GM12878 (cell line): ENCODE results near the gene MAB21L3. TPM values are rescaled to one million over a fixed set of nuclear protein-coding genes. Genes with fewer than 3 reads are reported as not detected.

ENCODE experiments used
- ATAC-seq: fragments of 200-7000 bp; cut with Tn5 transposase; 3 replicates; pipeline ENCODE4 v1.9.1; 2020; ENCODE audit warnings: mild to moderate bottlenecking, moderate library complexity
- BruUV-seq: library from RNA; stranded (reverse); fragments of 400-500 nt; replicated peaks from 2 replicates; lab custom pipeline; 2021; lab: Mats Ljungman, UMichigan
- CTCF ChIA-PET: fragments of 300-600 bp; sonication (Branson Sonifier 250); formaldehyde crosslinking; extraction: SDS; loops from one replicate; lab custom pipeline; 2021; ENCODE audit warnings: inconsistent platforms; lab: Yijun Ruan, JAX
- POLR2A ChIA-PET: fragments of 350-600 bp; formaldehyde crosslinking; extraction: SDS; loops from one replicate; lab custom pipeline; 2021; ENCODE audit warnings: inconsistent platforms; lab: Charles Lee
- RAD21 ChIA-PET: fragments of 300-600 bp; sonication (Branson Sonifier 250); formaldehyde crosslinking; loops from one replicate; lab custom pipeline; 2023; ENCODE audit warnings: antibody characterized with exemption; ENCODE audit not compliant: unreplicated experiment; lab: Charles Lee
- SMC1A ChIA-PET: fragments of 300-600 bp; sonication (Branson Sonifier 250); formaldehyde crosslinking; loops from one replicate; lab custom pipeline; 2023; ENCODE audit not compliant: unreplicated experiment, uncharacterized antibody; lab: Charles Lee
- DNase-seq: peaks from one replicate; pipeline ENCODE4 v3.0.0-alpha.2; 2011; ENCODE audit warnings: low read depth, low spot score
- FAIRE-seq: peaks from 3 replicates; lab custom pipeline; 2011; peaks lifted over from hg19 to GRCh38; lab: Jason Lieb, UNC
- H2AFZ ChIP-seq: 2 replicates; pipeline ENCODE4 v1.6.0; 2011; ENCODE audit warnings: low read depth, low read length, control low read depth; ENCODE audit not compliant: control insufficient read depth
- H3K27ac ChIP-seq: 2 replicates; pipeline ENCODE4 v1.5.1; 2011; ENCODE audit warnings: control low read depth; ENCODE audit not compliant: control insufficient read depth, insufficient read depth
- H3K27me3 ChIP-seq, 2 experiments: replicated peaks in 1 of 2; 2 replicates each; pipeline versions ENCODE4 v1.6.0 to v1.6.1; 2011; ENCODE audit warnings: low read length in 1 of 2; ENCODE audit not compliant: control insufficient read depth in 2 of 2, insufficient read depth in 2 of 2
- H3K36me3 ChIP-seq, 2 experiments: 2 replicates each; pipeline ENCODE4 v1.5.1; 2011; ENCODE audit warnings: low read length in 1 of 2; ENCODE audit not compliant: control insufficient read depth in 2 of 2, insufficient read depth in 2 of 2
- H3K4me1 ChIP-seq: 2 replicates; pipeline ENCODE4 v1.6.1; 2011; ENCODE audit warnings: mild to moderate bottlenecking, low read length, moderate library complexity, mixed read lengths; ENCODE audit not compliant: control insufficient read depth, insufficient read depth
- H3K4me2 ChIP-seq: 2 replicates; pipeline ENCODE4 v1.6.0; 2011; ENCODE audit warnings: control low read depth; ENCODE audit not compliant: control insufficient read depth, insufficient read depth
- H3K4me3 ChIP-seq: fragments of 200-600 bp; sonication (generic); 2 replicates; pipeline ENCODE4 v1.5.1; 2016
- H3K79me2 ChIP-seq: 2 replicates; pipeline ENCODE4 v1.6.0; 2011; ENCODE audit warnings: low read length; ENCODE audit not compliant: control insufficient read depth, insufficient read depth
- H3K9ac ChIP-seq: 2 replicates; pipeline ENCODE4 v1.8.0; 2011; ENCODE audit warnings: low read length, control low read depth, mixed read lengths; ENCODE audit not compliant: control insufficient read depth, insufficient read depth
- H3K9me3 ChIP-seq: replicated peaks from 3 replicates; pipeline ENCODE4 v1.5.1; 2011; ENCODE audit warnings: mild to moderate bottlenecking, low read length; ENCODE audit not compliant: control insufficient read depth, insufficient read depth
- H4K20me1 ChIP-seq: 2 replicates; pipeline ENCODE4 v1.6.0; 2011; ENCODE audit not compliant: control insufficient read depth, insufficient read depth
- ATF7 ChIP-seq: fragments of 450-650 bp; IDR thresholded peaks from 2 replicates; pipeline ENCODE4 v1.6.1; 2016; ENCODE audit warnings: low read depth, mild to moderate bottlenecking
- BCL11A ChIP-seq: IDR thresholded peaks from 2 replicates; pipeline ENCODE4 v1.6.1; 2011; ENCODE audit warnings: low read depth, low read length
- CHD1 ChIP-seq: IDR thresholded peaks from 2 replicates; pipeline ENCODE4 v1.6.1; 2012; ENCODE audit warnings: low read depth, low read length, improper control_type of control experiment
- DPF2 ChIP-seq: fragments of 450-650 bp; IDR thresholded peaks from 2 replicates; pipeline ENCODE4 v1.6.1; 2017; ENCODE audit warnings: mild to moderate bottlenecking
- EZH2 ChIP-seq: IDR thresholded peaks from 2 replicates; pipeline ENCODE4 v1.6.1; 2012; ENCODE audit warnings: low read depth, mild to moderate bottlenecking, control low read depth, inconsistent platforms, low read length, borderline replicate concordance; ENCODE audit not compliant: control insufficient read depth
- GATAD2B ChIP-seq: fragments of 450-650 bp; conservative IDR thresholded peaks from 2 replicates; pipeline ENCODE4 v1.6.1; 2017; ENCODE audit warnings: low read depth, mild to moderate bottlenecking, moderate library complexity
- HDAC2 ChIP-seq: fragments of 200-600 bp; sonication (generic); IDR thresholded peaks from 2 replicates; pipeline ENCODE4 v1.6.1; 2017
- HDGF ChIP-seq: fragments of 450-650 bp; IDR thresholded peaks from 2 replicates; pipeline ENCODE4 v1.6.1; 2016; ENCODE audit warnings: antibody characterized with exemption
- IKZF1 ChIP-seq: fragments of 450-650 bp; conservative IDR thresholded peaks from 2 replicates; pipeline ENCODE4 v1.6.1; 2017; ENCODE audit warnings: antibody characterized with exemption, mild to moderate bottlenecking
- IRF4 ChIP-seq: IDR thresholded peaks from 2 replicates; pipeline ENCODE4 v1.6.1; 2011; ENCODE audit warnings: low read depth, low read length
- MTA2 ChIP-seq: fragments of 450-650 bp; IDR thresholded peaks from 2 replicates; pipeline ENCODE4 v1.6.1; 2016; ENCODE audit warnings: low read depth, mild to moderate bottlenecking, moderate library complexity
- MYB ChIP-seq: fragments of 150-350 bp; IDR thresholded peaks from 2 replicates; pipeline ENCODE4 v1.6.1; 2014; ENCODE audit warnings: mild to moderate bottlenecking, low read depth, low read length, borderline replicate concordance
- NFIC ChIP-seq: IDR thresholded peaks from 2 replicates; pipeline ENCODE4 v1.6.1; 2012; ENCODE audit warnings: low read depth, mild to moderate bottlenecking, inconsistent platforms, low read length, moderate library complexity
- NRF1 ChIP-seq: conservative IDR thresholded peaks from 2 replicates; pipeline ENCODE4 v1.6.1; 2011; ENCODE audit warnings: mild to moderate bottlenecking, low read depth, low read length, improper control_type of control experiment
- PAX8 ChIP-seq: fragments of 450-650 bp; IDR thresholded peaks from 2 replicates; pipeline ENCODE4 v1.6.1; 2017; ENCODE audit warnings: mild to moderate bottlenecking, moderate library complexity
- POLR2AphosphoS5 ChIP-seq: IDR thresholded peaks from 2 replicates; pipeline ENCODE4 v1.6.1; 2011; ENCODE audit warnings: mild to moderate bottlenecking, low read length, inconsistent platforms
- RAD51 ChIP-seq: fragments of 450-650 bp; IDR thresholded peaks from 2 replicates; pipeline ENCODE4 v1.6.1; 2016; ENCODE audit warnings: moderate library complexity, mild to moderate bottlenecking, inconsistent platforms
- RUNX3 ChIP-seq: IDR thresholded peaks from 2 replicates; pipeline ENCODE4 v1.6.1; 2012; ENCODE audit warnings: low read length, inconsistent platforms
- SIX5 ChIP-seq: IDR thresholded peaks from 2 replicates; pipeline ENCODE4 v1.6.1; 2011; ENCODE audit warnings: mild to moderate bottlenecking, low read depth, low read length, moderate library complexity; ENCODE audit not compliant: severe bottlenecking
- SMARCA5 ChIP-seq: fragments of 450-650 bp; IDR thresholded peaks from 2 replicates; pipeline ENCODE4 v1.6.1; 2017; ENCODE audit warnings: mild to moderate bottlenecking
- TAF1 ChIP-seq: IDR thresholded peaks from 2 replicates; pipeline ENCODE4 v1.6.1; 2011; ENCODE audit warnings: mild to moderate bottlenecking, low read depth, low read length, borderline replicate concordance
- TCF7 ChIP-seq: IDR thresholded peaks from 2 replicates; pipeline ENCODE4 v1.6.1; 2014; ENCODE audit warnings: antibody characterized with exemption, borderline replicate concordance
- YBX1 ChIP-seq: fragments of 450-650 bp; IDR thresholded peaks from 2 replicates; pipeline ENCODE4 v1.6.1; 2016; ENCODE audit warnings: antibody characterized with exemption
- ZBED1 ChIP-seq: IDR thresholded peaks from 2 replicates; pipeline ENCODE4 v1.6.1; 2016; ENCODE audit warnings: borderline replicate concordance
- ZNF207 ChIP-seq: fragments of 450-650 bp; IDR thresholded peaks from 2 replicates; pipeline ENCODE4 v1.6.1; 2014; ENCODE audit warnings: antibody characterized with exemption, mild to moderate bottlenecking, borderline replicate concordance
- ZNF274 ChIP-seq: IDR thresholded peaks from one replicate; pipeline ENCODE4 v1.8.0; 2011; ENCODE audit not compliant: insufficient read length, insufficient read depth
- WGBS: methylation state at CpG from one replicate; pipeline ENCODE4 v1.1.6; 2016; ENCODE audit warnings: low lambda C conversion rate; ENCODE audit not compliant: insufficient replicate concordance, insufficient coverage; ENCODE audit errors: missing lambda C conversion rate; 5-methylcytosine and 5-hydroxymethylcytosine counted together
- in situ Hi-C: fragments of 300-500 bp; cut with MboI; formaldehyde crosslinking; loops from 9 replicates; pipeline ENCODE4 v1.14.3; 2018; ENCODE audit warnings: mixed read lengths
- intact Hi-C: fragments of 100-400 bp; cut with micrococcal nuclease; formaldehyde crosslinking; loops from one replicate; pipeline ENCODE4 v1.14.2; 2022; ENCODE audit not compliant: unreplicated experiment
- polyA plus RNA-seq, 11 experiments: library from polyadenylated mRNA; depleted of rRNA in 4 of 11; unstranded in 6 of 11; stranded (reverse) in 5 of 11; fragments of >200 nt; fragmentation: Nextera tagmentation in 4 of 11; fragmentation: Illumina TruSeq in 1 of 11; extraction: Ambion mirVana in 4 of 11; extraction: Trizol in 1 of 11; gene quantifications; 1 replicate in 1 of 11; 2 replicates in 10 of 11; pipeline versions ENCODE4 v1.2.1 to v1.2.3, GENCODE V29; 2011 to 2016; ENCODE audit warnings: inconsistent platforms in 2 of 11, missing spikeins in 2 of 11, low read depth in 1 of 11
- total RNA-seq, 4 experiments: library from RNA; depleted of rRNA in 3 of 4; stranded (reverse); fragments of >200 nt in 3 of 4; fragmentation: Illumina TruSeq in 1 of 4; extraction: Trizol in 1 of 4; gene quantifications; 2 replicates each; pipeline versions ENCODE4 v1.2.1 to v1.2.3, GENCODE V29; 2013 to 2021
- TF ChIP-seq, protein P1 (sequence below): IDR thresholded peaks from 2 replicates; pipeline ENCODE4 v1.6.1; 2011; ENCODE audit warnings: low read depth, low read length, improper control_type of control experiment, borderline replicate concordance
- TF ChIP-seq, protein P2 (sequence below): fragments of 450-650 bp; IDR thresholded peaks from 2 replicates; pipeline ENCODE4 v1.6.1; 2016; ENCODE audit warnings: mild to moderate bottlenecking

The MAB21L3 gene
- total and polyA plus RNA-seq, 10 of the 15 experiments (the other 5 are each of a cell fraction or from before 2014, with no cell fraction given): 0.18 to 18.6 (median 1.3) TPM

GRCh38 chr1:116178837-116179236 lies 67.6 kb downstream of the MAB21L3 start:
- 0% methylated on average over 1 of the region's 1 CpG for WGBS

GRCh38 chr1:116179419-116179818 lies 68.2 kb downstream of the MAB21L3 start:
- no peak overlapping the region for H3K27ac ChIP-seq
- in situ Hi-C loops: no loop called here
- no peak overlapping the region for H3K4me3 ChIP-seq
- no peak overlapping the region for H2AFZ ChIP-seq
- H3K9me3 ChIP-seq: no peaks in the 10 kb centered on the region
- WGBS: 0% methylated on average over 2 of the region's 2 CpGs
- peaks cover 0 to 3% of the 10 kb centered on the region in 2 experiments; a peak in 3 of 4 replicates for H3K27me3 ChIP-seq
- H3K4me1 ChIP-seq: no peaks in the 10 kb centered on the region
- ChIA-PET RAD21 (no interaction called here), POLR2A (no interaction called here), SMC1A (no interaction called here), CTCF (no interaction called here)
- H3K36me3 ChIP-seq: no peaks in the 10 kb centered on the region
- ATAC-seq: no peak
- H3K9ac ChIP-seq: no peak overlapping the region
- no peak overlapping the region for H3K4me2 ChIP-seq
- no peak for FAIRE-seq
- no peaks in the 10 kb centered on the region for H3K79me2 ChIP-seq
- BruUV-seq: no TSS peak
- no peaks in the 10 kb centered on the region for H4K20me1 ChIP-seq
- intact Hi-C loops: no loop called here
- no peak for DNase-seq
- TF ChIP-seq EZH2 (no peak), NRF1 (no peak), IRF4 (no peak), POLR2AphosphoS5 (no peak), TCF7 (no peak), TAF1 (no peak), YBX1 (no peak), BCL11A (no peak), GATAD2B (no peak), MTA2 (no peak)
- TF ChIP-seq, protein P1, sequence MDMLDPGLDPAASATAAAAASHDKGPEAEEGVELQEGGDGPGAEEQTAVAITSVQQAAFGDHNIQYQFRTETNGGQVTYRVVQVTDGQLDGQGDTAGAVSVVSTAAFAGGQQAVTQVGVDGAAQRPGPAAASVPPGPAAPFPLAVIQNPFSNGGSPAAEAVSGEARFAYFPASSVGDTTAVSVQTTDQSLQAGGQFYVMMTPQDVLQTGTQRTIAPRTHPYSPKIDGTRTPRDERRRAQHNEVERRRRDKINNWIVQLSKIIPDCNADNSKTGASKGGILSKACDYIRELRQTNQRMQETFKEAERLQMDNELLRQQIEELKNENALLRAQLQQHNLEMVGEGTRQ: no peak
- TF ChIP-seq, protein P2, sequence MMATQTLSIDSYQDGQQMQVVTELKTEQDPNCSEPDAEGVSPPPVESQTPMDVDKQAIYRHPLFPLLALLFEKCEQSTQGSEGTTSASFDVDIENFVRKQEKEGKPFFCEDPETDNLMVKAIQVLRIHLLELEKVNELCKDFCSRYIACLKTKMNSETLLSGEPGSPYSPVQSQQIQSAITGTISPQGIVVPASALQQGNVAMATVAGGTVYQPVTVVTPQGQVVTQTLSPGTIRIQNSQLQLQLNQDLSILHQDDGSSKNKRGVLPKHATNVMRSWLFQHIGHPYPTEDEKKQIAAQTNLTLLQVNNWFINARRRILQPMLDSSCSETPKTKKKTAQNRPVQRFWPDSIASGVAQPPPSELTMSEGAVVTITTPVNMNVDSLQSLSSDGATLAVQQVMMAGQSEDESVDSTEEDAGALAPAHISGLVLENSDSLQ: no peak

More at GRCh38 chr1:116178837-116179236, 67.6 kb downstream of the MAB21L3 start:
- Histone ChIP-seq H3K4me3 (no peak overlapping the region), H2AFZ (no peak overlapping the region), H3K36me3 (no peaks in the 10 kb centered on the region), H3K9me3 (no peaks in the 10 kb centered on the region), H4K20me1 (no peaks in the 10 kb centered on the region), H3K79me2 (no peaks in the 10 kb centered on the region), H3K27ac (no peak overlapping the region), H3K4me1 (no peaks in the 10 kb centered on the region), H3K4me2 (no peak overlapping the region), H3K27me3 (peaks cover 0 to 3% of the 10 kb centered on the region in 2 experiments; a peak in 3 of 4 replicates), H3K9ac (no peak overlapping the region)
- ChIA-PET CTCF (no interaction called here), RAD21 (no interaction called here), SMC1A (no interaction called here), POLR2A (no interaction called here)
- no peak for ATAC-seq
- no TSS peak for BruUV-seq
- DNase-seq: no peak
- intact Hi-C loops: no loop called here
- TF ChIP-seq RAD51: no peak
- TF ChIP-seq NFIC: no peak
- no peak for TF ChIP-seq DPF2
- no peak for TF ChIP-seq PAX8
- TF ChIP-seq HDGF: no peak
- no peak for TF ChIP-seq ZBED1
- TF ChIP-seq RUNX3: no peak
- no peak for TF ChIP-seq ATF7
- TF ChIP-seq SIX5: no peak
- no peak for TF ChIP-seq MYB
- TF ChIP-seq POLR2AphosphoS5: no peak
- no peak for TF ChIP-seq ZNF207
- no peak for TF ChIP-seq SMARCA5
- no peak for TF ChIP-seq CHD1
- TF ChIP-seq IKZF1: no peak
- no peak for TF ChIP-seq HDAC2
- no peak for TF ChIP-seq ZNF274
- in situ Hi-C loops: no loop called here
- no peak for FAIRE-seq
